Measurements from ENCODE around the gene PGPEP1. TPM values are rescaled to one million over a fixed set of nuclear protein-coding genes. Genes with fewer than 3 reads are reported as not detected.

Gene PGPEP1
- total RNA-seq, 1 experiment from 2014 or later: 6.5 TPM

- intact Hi-C loops (cut with micrococcal nuclease): no loop called here
- H3K9me3 Mint-ChIP-seq (ENCODE audit: unreplicated experiment): no peaks in the 10 kb centered on the region
- H3K4me3 Mint-ChIP-seq (ENCODE audit: unreplicated experiment): peak overlapping the region; percentile 53
- H3K4me1 Mint-ChIP-seq (ENCODE audit: insufficient read depth, unreplicated experiment): peaks cover 23% of the 10 kb centered on the region
- H3K36me3 Mint-ChIP-seq (ENCODE audit: insufficient read depth, unreplicated experiment): peaks cover 15% of the 10 kb centered on the region
- TF ChIP-seq CTCF (IDR thresholded peaks at IDR 0.05; ENCODE audit: unreplicated experiment): no peak
- ChIA-PET POLR2A (interaction anchor here (0.6 to 6.9 kb wide), 5 partner anchors 12 to 44 kb away, joined by 3 to 81 read pairs (median 7); partner anchors contain the start of genes JUND and LSM4), CTCF (interaction anchor here (1.0 to 2.3 kb wide), 3 partner anchors 25 to 95 kb away, joined by 3 to 8 read pairs (median 5); no protein-coding TSS in a partner anchor)
- DNase-seq (ENCODE audit: unreplicated experiment): no peak
- BruUV-seq (replicated peaks): no TSS peak
- H3K27me3 Mint-ChIP-seq (ENCODE audit: insufficient read depth, unreplicated experiment): no peaks in the 10 kb centered on the region
- H3K27ac Mint-ChIP-seq (ENCODE audit: low read depth, unreplicated experiment): peak overlapping the region; percentile 89
Observed at GRCh38 chr19:18304458-18305310, 35.7 kb upstream of the PGPEP1 start.

GRCh38 chr19:18306209-18306887 is 34.0 kb upstream of the PGPEP1 start:
- H3K9me3 Mint-ChIP-seq (ENCODE audit: unreplicated experiment): no peaks in the 10 kb centered on the region

GRCh38 chr19:18306888-18307260 is 33.5 kb upstream of the PGPEP1 start:
- CTCF ChIA-PET: interaction anchor here (0.5 to 1.0 kb wide), 2 partner anchors 14 to 27 kb away, joined by 3 read pairs; no protein-coding TSS in a partner anchor
- POLR2A ChIA-PET: no interaction called here

More at GRCh38 chr19:18306209-18306887, 34.0 kb upstream of the PGPEP1 start:
- no TSS peak for BruUV-seq (replicated peaks)
- Mint-ChIP-seq H3K27ac (ENCODE audit: low read depth, unreplicated experiment) (no peak overlapping the region), H3K36me3 (ENCODE audit: insufficient read depth, unreplicated experiment) (peaks cover 29% of the 10 kb centered on the region), H3K4me3 (ENCODE audit: unreplicated experiment) (no peak overlapping the region), H3K4me1 (ENCODE audit: insufficient read depth, unreplicated experiment) (peaks cover 16% of the 10 kb centered on the region), H3K27me3 (ENCODE audit: insufficient read depth, unreplicated experiment) (no peaks in the 10 kb centered on the region)
- ChIA-PET POLR2A (no interaction called here), CTCF (interaction anchor here (0.5 to 1.0 kb wide), 2 partner anchors 14 to 26 kb away, joined by 3 read pairs; no protein-coding TSS in a partner anchor)
- TF ChIP-seq CTCF (IDR thresholded peaks at IDR 0.05; ENCODE audit: unreplicated experiment): no peak
- intact Hi-C loops (cut with micrococcal nuclease): no loop called here
- DNase-seq (ENCODE audit: unreplicated experiment): no peak

More at GRCh38 chr19:18306888-18307260, 33.5 kb upstream of the PGPEP1 start:
- Mint-ChIP-seq H3K27me3 (ENCODE audit: insufficient read depth, unreplicated experiment) (no peaks in the 10 kb centered on the region), H3K4me3 (ENCODE audit: unreplicated experiment) (no peak overlapping the region), H3K36me3 (ENCODE audit: insufficient read depth, unreplicated experiment) (peaks cover 29% of the 10 kb centered on the region), H3K9me3 (ENCODE audit: unreplicated experiment) (no peaks in the 10 kb centered on the region), H3K27ac (ENCODE audit: low read depth, unreplicated experiment) (no peak overlapping the region), H3K4me1 (ENCODE audit: insufficient read depth, unreplicated experiment) (peaks cover 16% of the 10 kb centered on the region)
- intact Hi-C loops (cut with micrococcal nuclease): no loop called here
- no peak for TF ChIP-seq CTCF (IDR thresholded peaks at IDR 0.05; ENCODE audit: unreplicated experiment)
- TSS peak; percentile 93 for BruUV-seq (replicated peaks)
- no peak for DNase-seq (ENCODE audit: unreplicated experiment)
